ENCODE results near the gene SUV39H2. TPM values are rescaled to one million over a fixed set of nuclear protein-coding genes. Genes with fewer than 3 reads are reported as not detected.

SUV39H2 gene
- total RNA-seq, 1 experiment from 2014 or later = 6.4 TPM

DNA sequence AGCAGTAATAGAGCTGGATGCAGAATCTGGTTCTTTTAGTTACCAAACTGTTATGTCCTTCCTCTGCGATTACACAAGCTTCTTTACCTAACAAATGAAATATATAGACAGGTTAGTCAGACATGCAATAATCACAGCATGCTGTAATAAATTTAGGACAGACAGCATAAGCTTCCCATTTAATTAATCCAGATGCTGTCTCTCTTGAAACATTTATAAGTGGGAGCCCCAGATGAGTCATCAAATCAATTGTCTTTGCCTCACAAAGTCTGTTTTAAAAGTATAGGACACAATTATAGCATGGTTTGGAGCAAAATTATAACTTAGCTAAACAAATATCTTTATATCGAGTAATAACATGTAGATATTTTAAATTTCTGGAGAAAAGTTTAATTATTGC lies 42.5 kb upstream of the SUV39H2 start:
- no peak overlapping the region for H3K4me2 ChIP-seq (ENCODE audit: low read length)
- H2AFZ ChIP-seq (ENCODE audit: low read length) = no peak overlapping the region
- intact Hi-C loops (cut with micrococcal nuclease) = loop anchor here (5.0 kb wide), 1 partner anchor 234 kb away; no protein-coding TSS in a partner anchor
- TF ChIP-seq EZH2phosphoT487 (IDR thresholded peaks at IDR 0.05; ENCODE audit: borderline replicate concordance, low read length) (no peak), EZH2 (IDR thresholded peaks at IDR 0.05; ENCODE audit: low read length, unreplicated experiment) (no peak), CTCF (conservative IDR thresholded peaks at IDR 0.05; ENCODE audit: low read depth, low read length) (no peak)
- H3K9me2 ChIP-seq (replicated peaks; ENCODE audit: low read length) = no peaks in the 10 kb centered on the region
- no peaks in the 10 kb centered on the region for H3K9me3 ChIP-seq (ENCODE audit: low read length)
- H3K79me2 ChIP-seq (ENCODE audit: low read length) = peaks cover 28% of the 10 kb centered on the region
- H3K36me3 ChIP-seq (ENCODE audit: low read depth, low read length) = peaks cover 9% of the 10 kb centered on the region; the same call in 1 of the 2 replicates
- ChIA-PET CTCF (no interaction called here), POLR2A (ENCODE audit: unreplicated experiment) (interaction anchor here (0.5 kb wide), 1 partner anchor 12 kb away, joined by 3 read pairs; no protein-coding TSS in a partner anchor)
- no peak for ATAC-seq
- H3K27ac ChIP-seq (ENCODE audit: low read length) = no peak overlapping the region
- BruUV-seq (replicated peaks) = no TSS peak
- no peaks in the 10 kb centered on the region for H3K27me3 ChIP-seq (ENCODE audit: low read length)
- H3K9ac ChIP-seq (ENCODE audit: low read length) = no peak overlapping the region
- no peaks in the 10 kb centered on the region for H3F3A ChIP-seq (ENCODE audit: low read length, unreplicated experiment)
- peaks cover 6% of the 10 kb centered on the region; the same call in 1 of the 2 replicates for H3K4me1 ChIP-seq (ENCODE audit: insufficient read depth, low read length)
- peaks cover 3% of the 10 kb centered on the region; the same call in 1 of the 2 replicates for H4K20me1 ChIP-seq (ENCODE audit: low read length)
- no peak for DNase-seq
- H3K4me3 ChIP-seq (ENCODE audit: low read length) = no peak overlapping the region

DNA sequence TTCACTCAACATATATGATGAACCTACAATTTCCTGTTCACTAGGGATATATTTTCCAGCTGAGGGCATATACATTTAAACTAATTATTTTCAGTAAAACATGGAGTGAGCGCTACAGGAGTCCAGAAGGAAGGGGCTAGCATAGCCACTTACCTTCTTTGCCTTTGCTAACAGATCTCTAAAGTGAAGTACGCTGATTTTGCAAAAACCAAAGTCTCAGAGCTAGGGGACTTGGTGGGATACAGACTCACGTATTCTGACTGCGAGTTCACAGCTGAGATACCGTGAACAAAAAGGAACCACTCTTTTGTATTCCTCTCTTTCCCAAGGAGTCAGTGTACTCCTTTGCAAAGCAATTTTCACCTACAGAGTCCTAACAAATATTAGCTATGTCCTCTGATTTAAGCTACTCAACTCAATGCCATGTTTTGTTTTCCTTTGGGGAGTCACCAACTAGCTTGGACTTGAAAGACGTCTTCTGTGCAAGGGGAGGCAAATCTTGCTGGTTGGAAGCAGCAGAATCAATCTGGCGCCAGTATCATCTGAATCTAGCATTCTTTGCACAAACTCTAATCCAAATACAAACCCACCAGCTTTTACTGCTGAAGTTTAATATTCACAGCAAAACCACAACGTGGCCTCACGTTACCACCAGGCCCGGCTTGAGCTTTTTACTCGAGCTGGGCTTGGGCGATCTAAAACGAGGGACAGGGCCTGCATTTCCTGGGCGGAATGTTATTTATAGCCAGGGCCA lies 41.5 kb upstream of the SUV39H2 start:
- Histone ChIP-seq H4K20me1 (ENCODE audit: low read length) (peaks cover 3% of the 10 kb centered on the region; the same call in 1 of the 2 replicates), H3K4me1 (ENCODE audit: insufficient read depth, low read length) (peaks cover 6% of the 10 kb centered on the region; the same call in 1 of the 2 replicates), H3K27ac (ENCODE audit: low read length) (peak overlapping the region; percentile 35), H3K9ac (ENCODE audit: low read length) (peak overlapping the region; percentile 81), H3F3A (ENCODE audit: low read length, unreplicated experiment) (no peaks in the 10 kb centered on the region), H3K79me2 (ENCODE audit: low read length) (peaks cover 32% of the 10 kb centered on the region), H3K36me3 (ENCODE audit: low read depth, low read length) (peaks cover 13% of the 10 kb centered on the region; the same call in 1 of the 2 replicates), H3K27me3 (ENCODE audit: low read length) (no peaks in the 10 kb centered on the region), H3K4me3 (ENCODE audit: low read length) (peak overlapping the region; percentile 88), H3K9me2 (replicated peaks; ENCODE audit: low read length) (no peaks in the 10 kb centered on the region), H2AFZ (ENCODE audit: low read length) (peak overlapping the region; percentile 91), H3K9me3 (ENCODE audit: low read length) (no peaks in the 10 kb centered on the region), H3K4me2 (ENCODE audit: low read length) (peak overlapping the region; percentile 90)
- TSS peak; percentile 53 for BruUV-seq (replicated peaks)
- POLR2A ChIA-PET (ENCODE audit: unreplicated experiment) = interaction anchor here (0.6 kb wide), 1 partner anchor 278 kb away, joined by 6 read pairs; no protein-coding TSS in a partner anchor
- intact Hi-C loops (cut with micrococcal nuclease) = loop anchor here (5.0 kb wide), 1 partner anchor 235 kb away; no protein-coding TSS in a partner anchor
- DNase-seq (no peak), ATAC-seq (no peak)
- no peak for TF ChIP-seq EZH2phosphoT487 (IDR thresholded peaks at IDR 0.05; ENCODE audit: borderline replicate concordance, low read length)
- CTCF ChIA-PET = no interaction called here

DNA sequence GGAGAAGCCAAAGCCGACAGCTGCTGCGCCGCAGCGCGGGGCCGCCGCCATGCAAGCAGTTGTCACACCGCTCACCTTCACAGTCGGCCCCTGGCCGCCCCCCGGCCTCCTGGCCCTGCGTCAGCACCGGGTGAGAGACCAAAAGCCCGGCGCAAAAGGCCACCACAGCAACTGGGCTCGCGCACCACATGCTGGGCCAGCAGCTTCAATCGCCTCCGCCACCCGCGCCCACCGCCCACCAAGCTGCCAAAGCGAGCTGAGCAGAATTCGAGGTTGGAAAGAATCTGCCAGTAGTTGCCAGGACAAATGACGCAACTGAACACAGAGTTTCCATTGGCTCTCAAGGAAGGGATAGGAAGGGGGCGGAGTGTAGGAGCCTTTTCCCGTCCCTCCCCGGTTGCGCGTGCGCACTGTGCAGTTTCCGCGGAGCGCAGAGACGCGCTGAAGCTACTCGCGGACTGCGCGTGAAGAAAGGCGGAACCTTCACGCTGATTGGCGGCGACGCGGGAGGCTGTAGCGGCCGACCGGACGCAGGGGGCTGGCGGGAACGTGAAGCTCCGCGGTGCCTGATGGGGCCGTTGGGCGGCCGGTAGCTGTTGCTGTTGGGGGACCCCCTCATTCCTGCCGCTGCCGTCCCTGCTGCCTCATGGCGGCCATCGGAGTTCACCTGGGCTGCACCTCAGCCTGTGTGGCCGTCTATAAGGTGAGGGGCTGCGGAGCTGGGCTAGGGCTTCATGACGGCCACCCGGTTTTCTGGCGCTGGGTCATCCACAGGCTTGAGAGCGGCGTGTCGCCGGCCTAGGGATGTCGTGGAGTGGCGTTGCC lies 40.7 kb upstream of the SUV39H2 start, which contains the start of the genes CDNF, HSPA14 and MSANTD7:
TSS of gene CDNF (minus strand) at position 281 of the 825 bp plus-strand sequence. CDS start at position 190, 91 bp downstream.
TSS of gene HSPA14 (plus strand) at position 550 of the 825 bp plus-strand sequence. CDS start at position 647, 97 bp downstream.
TSS of gene MSANTD7 (plus strand) at position 550 of the 825 bp plus-strand sequence. CDS start 3,979 bp downstream, outside the sequence.
- TF ChIP-seq EZH2phosphoT487 (IDR thresholded peaks at IDR 0.05; ENCODE audit: borderline replicate concordance, low read length) (no peak), CTCF (conservative IDR thresholded peaks at IDR 0.05; ENCODE audit: low read depth, low read length) (no peak), EZH2 (IDR thresholded peaks at IDR 0.05; ENCODE audit: low read length, unreplicated experiment) (no peak)
- no peaks in the 10 kb centered on the region for H3K9me2 ChIP-seq (replicated peaks; ENCODE audit: low read length)
- H3K4me2 ChIP-seq (ENCODE audit: low read length) = peak within 1 kb of the TSS; percentile 90
- H4K20me1 ChIP-seq (ENCODE audit: low read length) = peaks cover 3% of the 10 kb centered on the region; the same call in 1 of the 2 replicates
- H2AFZ ChIP-seq (ENCODE audit: low read length) = peak within 1 kb of the TSS; percentile 91
- no TSS peak for BruUV-seq (replicated peaks)
- no peaks in the 10 kb centered on the region for H3K9me3 ChIP-seq (ENCODE audit: low read length)
- H3F3A ChIP-seq (ENCODE audit: low read length, unreplicated experiment) = no peaks in the 10 kb centered on the region
- DNase-seq = peak; percentile 96
- H3K27ac ChIP-seq (ENCODE audit: low read length) = peak within 1 kb of the TSS; percentile 35
- ChIA-PET POLR2A (ENCODE audit: unreplicated experiment) (interaction anchor here (0.5 to 0.6 kb wide), 3 partner anchors 9 to 238 kb away, joined by 3 to 35 read pairs (median 4); no protein-coding TSS in a partner anchor), CTCF (no interaction called here)
- peaks cover 32% of the 10 kb centered on the region for H3K79me2 ChIP-seq (ENCODE audit: low read length)
- H3K27me3 ChIP-seq (ENCODE audit: low read length) = no peaks in the 10 kb centered on the region
- ATAC-seq = peak; percentile 94
- intact Hi-C loops (cut with micrococcal nuclease) = loop anchor here (5.0 kb wide), 1 partner anchor 236 kb away; no protein-coding TSS in a partner anchor
- peak within 1 kb of the TSS; percentile 94 for H3K9ac ChIP-seq (ENCODE audit: low read length)
- H3K4me1 ChIP-seq (ENCODE audit: insufficient read depth, low read length) = peaks cover 6% of the 10 kb centered on the region; the same call in 1 of the 2 replicates
- peak within 1 kb of the TSS; percentile 88 for H3K4me3 ChIP-seq (ENCODE audit: low read length)
- peaks cover 14% of the 10 kb centered on the region; the same call in 1 of the 2 replicates for H3K36me3 ChIP-seq (ENCODE audit: low read depth, low read length)

All from PC-3 (cell line).